Left lung (tissue), 10 donors: ENCODE results near the gene VSTM2B. TPM values are rescaled to one million over a fixed set of nuclear protein-coding genes. Genes with fewer than 3 reads are reported as not detected.
A peak's percentile ranks its signal among the peaks of the same experiment; 100 is the strongest.

Experiments used
- ATAC-seq: fragments of 200-7000 bp; cut with Tn5 transposase; one replicate; pipeline ENCODE4 v1.9.1; 2020; ENCODE audit warnings: moderate library complexity
- DNase-seq, 4 donors: peaks; one replicate each; pipeline ENCODE4 v3.0.0-alpha.2; 2013 to 2020
- H3K27ac ChIP-seq, 2 donors: fragments of 200-600 bp; sonication (generic) in 1 of 2; one replicate each; pipeline versions ENCODE4 v1.5.0 to v1.8.0; 2020 to 2021
- H3K27me3 ChIP-seq, 2 donors: fragments of 200-600 bp; sonication (generic) in 1 of 2; one replicate each; pipeline versions ENCODE4 v1.5.0 to v1.8.0; 2020 to 2021
- H3K36me3 ChIP-seq, 2 donors: fragments of 200-600 bp; sonication (generic) in 1 of 2; one replicate each; pipeline versions ENCODE4 v1.5.0 to v1.8.0; 2020 to 2021
- H3K4me1 ChIP-seq, 2 donors: fragments of 200-600 bp; one replicate each; pipeline ENCODE4 v1.8.0; 2021
- H3K4me3 ChIP-seq, 2 donors: fragments of 200-600 bp; sonication (generic) in 1 of 2; one replicate each; pipeline versions ENCODE4 v1.5.0 to v1.8.0; 2020 to 2021; ENCODE audit warnings: mild to moderate bottlenecking in 1 of 2
- H3K9me3 ChIP-seq, 2 donors: fragments of 200-600 bp; sonication (generic) in 1 of 2; one replicate each; pipeline versions ENCODE4 v1.5.0 to v1.8.0; 2020 to 2021
- CTCF ChIP-seq, 2 donors: fragments of 200-600 bp; sonication (generic) in 1 of 2; IDR thresholded peaks; one replicate each; pipeline versions ENCODE4 v1.5.0 to v1.8.0; 2021; ENCODE audit warnings: antibody characterized with exemption in 2 of 2
- intact Hi-C, 2 donors: fragments of 100-400 bp; cut with DNase I; formaldehyde crosslinking; loops; one replicate each; pipeline versions ENCODE4 v1.11.2 to v1.14.2; 2022
- polyA plus RNA-seq, 6 donors: library from polyadenylated mRNA; unstranded; fragments of 120-200 nt; gene quantifications; one replicate each; pipeline ENCODE4 v1.2.1, GENCODE V29; 2013; ENCODE audit not compliant: insufficient read length in 6 of 6
- total RNA-seq, 2 donors: library from RNA; stranded (reverse); fragmentation: NEBNext Ultra II Directional; extraction: Animal tissue kit (Norgen Biotek cat#: 25700); gene quantifications; one replicate each; pipeline ENCODE4 v1.2.1, GENCODE V29; 2021
- donor health status: DM: no; HTN: yes; CAD: no.
- donor health status: DM: no; HTN: no; CAD: no.

Gene VSTM2B
- total and polyA plus RNA-seq, 8 donors, result not detected

- H3K4me1 ChIP-seq, result no peaks in the 10 kb centered on the region
- TF ChIP-seq CTCF (IDR thresholded peaks at IDR 0.05), result no peak
- H3K27me3 ChIP-seq, result peaks cover 0 to 41% of the 10 kb centered on the region in 2 donors
- ATAC-seq, result no peak
- no peaks in the 10 kb centered on the region for H3K36me3 ChIP-seq
- peak in 1 of 4 donors; percentile 1 for DNase-seq
- no peaks in the 10 kb centered on the region for H3K9me3 ChIP-seq
- no peak overlapping the region for H3K27ac ChIP-seq
- intact Hi-C loops, result no loop called here
- H3K4me3 ChIP-seq, result no peak overlapping the region
These were observed 13.3 kb downstream of the VSTM2B start for GRCh38 chr19:29539131-29539530.

GRCh38 chr19:29539670-29540069, 13.9 kb downstream of the VSTM2B start:
- Histone ChIP-seq H3K27ac (no peak overlapping the region), H3K27me3 (peaks cover 0 to 36% of the 10 kb centered on the region in 2 donors), H3K36me3 (no peaks in the 10 kb centered on the region), H3K4me3 (no peak overlapping the region), H3K4me1 (no peaks in the 10 kb centered on the region), H3K9me3 (no peaks in the 10 kb centered on the region)
- intact Hi-C loops, result no loop called here
- no peak for ATAC-seq
- TF ChIP-seq CTCF (IDR thresholded peaks at IDR 0.05), result no peak
- no peak for DNase-seq

- H3K27me3 ChIP-seq, result peaks cover 0 to 36% of the 10 kb centered on the region in 2 donors
- intact Hi-C loops, result no loop called here
- H3K36me3 ChIP-seq, result no peaks in the 10 kb centered on the region
- DNase-seq (peak in 1 of 4 donors; percentile 11), ATAC-seq (no peak)
- H3K4me1 ChIP-seq, result no peaks in the 10 kb centered on the region
- H3K9me3 ChIP-seq, result no peaks in the 10 kb centered on the region
- no peak overlapping the region for H3K27ac ChIP-seq
- no peak overlapping the region for H3K4me3 ChIP-seq
- TF ChIP-seq CTCF (IDR thresholded peaks at IDR 0.05), result no peak
These were observed 14.3 kb downstream of the VSTM2B start for GRCh38 chr19:29540114-29540513.

GRCh38 chr19:29541473-29542253, 15.9 kb downstream of the VSTM2B start:
- intact Hi-C loops, result no loop called here
- Histone ChIP-seq H3K36me3 (no peaks in the 10 kb centered on the region), H3K4me3 (no peak overlapping the region), H3K27me3 (peaks cover 0 to 42% of the 10 kb centered on the region in 2 donors), H3K27ac (no peak overlapping the region), H3K4me1 (no peaks in the 10 kb centered on the region), H3K9me3 (no peaks in the 10 kb centered on the region)
- ATAC-seq (no peak), DNase-seq (no peak)
- TF ChIP-seq CTCF (IDR thresholded peaks at IDR 0.05), result no peak

- Histone ChIP-seq H3K27ac (no peak overlapping the region), H3K27me3 (peaks cover 0 to 40% of the 10 kb centered on the region in 2 donors), H3K4me1 (no peaks in the 10 kb centered on the region), H3K36me3 (no peaks in the 10 kb centered on the region), H3K9me3 (no peaks in the 10 kb centered on the region), H3K4me3 (no peak overlapping the region)
- intact Hi-C loops, result no loop called here
- DNase-seq (no peak), ATAC-seq (no peak)
- TF ChIP-seq CTCF (IDR thresholded peaks at IDR 0.05), result no peak
These were observed 16.5 kb downstream of the VSTM2B start for GRCh38 chr19:29542327-29542726.
